IPS-NIHi7 (cell line): Measurements from ENCODE around the gene ASPG.

Source experiments
- DNase-seq: peaks from one replicate; pipeline ENCODE4 v3.0.0; 2012; ENCODE audit warnings: mixed read lengths; ENCODE audit errors: extremely low spot score

ASPG gene

DNA sequence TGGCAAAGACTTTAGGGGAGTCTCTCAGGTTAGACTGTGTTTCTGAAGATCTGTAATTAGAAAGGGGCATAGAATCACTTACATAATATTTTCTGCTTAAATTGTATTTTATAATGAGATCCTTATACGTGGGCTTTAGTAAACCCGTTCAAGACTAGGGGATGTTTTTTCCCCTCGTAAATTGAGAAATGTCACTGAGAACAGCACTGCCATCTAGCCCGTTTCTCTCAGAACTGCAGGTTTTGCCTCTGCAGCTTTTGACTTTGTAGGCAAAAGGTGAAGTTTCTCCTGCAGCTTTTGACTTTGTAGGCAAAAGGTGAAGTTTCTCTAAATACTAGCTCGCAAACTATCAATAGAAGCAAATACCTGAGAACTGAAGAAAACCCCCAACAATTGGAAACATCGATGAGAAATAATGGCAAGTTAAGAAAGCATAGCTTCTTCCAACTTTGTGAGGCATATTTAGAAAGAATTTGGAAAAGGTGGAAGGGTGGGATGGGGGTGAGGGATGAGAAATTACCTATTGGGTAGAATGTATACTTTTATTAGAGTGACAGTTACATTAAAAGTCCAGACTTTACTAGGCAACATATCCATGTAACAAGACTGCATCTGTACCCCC lies 9.9 kb upstream of the ASPG start:
- DNase-seq = peak; percentile 35

DNA sequence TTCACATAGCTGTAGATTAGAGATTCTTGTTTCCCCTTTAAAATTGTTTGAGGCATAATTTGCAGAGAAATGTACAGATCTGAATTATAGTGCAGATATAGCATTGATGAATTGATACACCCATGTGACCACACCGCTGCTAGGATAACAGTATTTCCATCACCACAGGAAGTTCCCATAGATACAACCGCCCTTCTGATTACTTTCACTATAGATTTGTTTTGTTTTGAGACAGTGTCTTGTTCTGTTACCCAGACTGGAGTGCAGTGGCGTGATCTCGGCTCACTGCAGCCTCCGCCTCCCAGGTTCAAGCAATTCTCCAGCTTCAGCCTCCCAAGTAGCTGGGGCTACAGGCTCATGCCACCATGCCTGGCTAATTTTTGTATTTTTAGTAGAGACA lies 8.8 kb upstream of the ASPG start:
- DNase-seq = no peak

DNA sequence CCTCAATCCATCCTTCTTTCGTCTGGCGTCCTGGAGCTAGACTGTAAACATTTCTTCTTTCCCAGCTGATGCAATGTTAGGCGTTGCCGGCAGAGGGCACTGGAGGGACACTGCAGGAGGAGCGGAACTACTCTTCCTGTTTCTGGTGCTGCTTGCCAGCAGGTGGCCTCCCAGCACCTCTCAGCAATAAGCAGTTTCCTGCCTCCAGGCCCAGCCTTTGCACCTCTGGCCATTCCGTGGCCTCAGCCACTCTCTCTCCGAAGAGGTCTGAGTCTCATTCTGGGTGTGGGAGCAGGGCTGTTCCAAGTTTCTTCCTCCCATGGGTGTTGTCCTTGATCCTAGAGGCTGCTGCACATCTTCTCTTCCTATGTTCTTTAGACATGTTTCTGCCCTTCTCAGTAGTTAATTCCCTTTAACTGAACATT lies 7.5 kb upstream of the ASPG start:
- peak; percentile 96 for DNase-seq

DNA sequence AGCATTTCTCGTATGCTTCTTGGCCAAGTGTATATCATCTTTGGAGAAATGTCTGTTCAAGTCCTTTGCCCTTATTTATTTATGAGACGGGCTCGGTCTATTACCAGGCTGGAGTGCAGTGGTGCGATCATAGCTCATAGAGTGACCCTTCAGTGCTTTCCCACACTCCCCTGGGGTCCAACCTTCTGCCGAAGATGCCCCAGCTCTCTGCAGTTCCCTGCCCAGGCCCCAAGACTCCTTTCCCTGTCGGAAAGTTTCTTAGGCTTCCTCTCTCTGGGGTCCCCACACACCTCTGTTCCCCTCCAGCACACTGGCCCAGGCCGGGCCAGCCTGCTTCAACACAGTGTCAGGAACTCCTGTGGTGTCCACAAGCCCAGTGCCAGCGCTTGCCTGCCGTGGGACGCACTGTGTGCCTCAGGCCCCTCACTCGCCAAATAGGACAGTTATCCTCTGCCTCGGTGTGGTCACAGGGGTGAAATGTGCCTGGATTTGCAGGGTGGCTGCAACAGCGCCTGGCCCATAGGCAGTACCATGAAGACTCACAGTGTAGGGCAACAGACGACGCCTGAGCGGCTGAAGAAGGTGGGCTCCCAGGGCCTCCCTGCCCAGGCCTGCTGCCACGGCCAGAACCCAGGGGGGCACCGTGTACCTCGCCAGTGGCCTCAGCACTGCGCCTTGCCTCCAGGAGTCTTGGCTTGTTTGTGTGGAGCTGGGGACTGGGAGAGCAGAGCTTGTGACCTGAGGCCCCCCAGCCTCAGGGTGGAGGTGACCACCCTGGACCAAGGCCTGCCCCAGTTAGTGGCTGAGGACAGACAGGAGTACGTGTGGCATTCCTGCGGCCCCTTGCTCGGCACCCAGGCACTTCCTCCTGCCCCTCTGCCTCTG lies 4.9 kb upstream of the ASPG start:
- no peak for DNase-seq

DNA sequence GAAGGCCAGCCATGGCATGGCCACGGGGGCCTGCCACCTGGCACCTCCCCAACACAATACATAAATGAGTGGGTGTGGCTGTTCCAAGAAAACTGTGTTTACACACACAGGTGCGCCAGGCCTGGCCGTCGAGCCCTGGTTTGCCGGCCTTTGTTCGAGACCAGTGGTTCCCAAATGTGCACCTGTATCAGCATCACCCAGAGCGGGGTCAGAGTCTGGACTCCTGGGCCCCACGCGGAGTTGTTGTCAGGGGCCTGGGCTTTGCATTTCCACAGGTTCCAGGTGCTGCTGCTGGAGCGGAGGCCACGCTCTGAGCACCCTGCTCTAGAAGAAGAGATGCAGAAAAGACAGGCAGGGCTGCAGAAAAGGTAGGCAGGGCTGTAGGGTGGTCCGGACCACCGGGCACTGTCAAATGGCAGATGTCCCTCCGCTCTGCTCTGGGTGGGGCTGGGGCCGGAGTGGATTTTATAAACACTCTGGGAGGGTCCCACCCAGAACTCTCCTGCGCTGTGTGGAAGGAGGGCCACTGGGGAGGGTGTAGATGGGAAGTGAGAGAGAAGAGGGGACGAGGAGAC lies 4.2 kb upstream of the ASPG start:
- no peak for DNase-seq

DNA sequence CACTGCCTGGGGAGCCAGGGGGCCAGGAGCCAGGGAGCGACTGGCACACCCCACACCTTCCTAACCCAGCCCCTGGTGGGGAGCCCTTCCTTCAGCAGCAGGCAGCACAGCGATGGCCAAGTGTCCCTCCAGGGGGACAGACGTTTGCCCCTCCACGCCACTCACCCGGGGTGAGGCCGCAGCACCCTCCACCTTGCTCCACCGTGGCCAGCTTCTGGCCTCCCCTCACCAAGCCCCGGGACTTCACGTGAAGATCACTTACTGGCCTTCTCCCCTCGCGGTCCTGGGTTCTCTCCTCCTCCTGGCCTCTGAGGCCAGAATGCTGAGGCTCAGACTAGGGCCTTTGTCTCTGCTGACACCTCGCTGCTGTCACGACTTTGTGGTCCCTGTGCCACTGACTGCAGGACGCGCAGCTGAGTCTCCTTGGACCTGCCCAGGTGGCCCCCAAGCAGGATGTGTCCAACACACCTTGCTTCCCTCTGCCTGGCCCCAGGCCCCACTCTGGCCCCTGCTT lies 3.5 kb upstream of the ASPG start:
- DNase-seq = no peak

DNA sequence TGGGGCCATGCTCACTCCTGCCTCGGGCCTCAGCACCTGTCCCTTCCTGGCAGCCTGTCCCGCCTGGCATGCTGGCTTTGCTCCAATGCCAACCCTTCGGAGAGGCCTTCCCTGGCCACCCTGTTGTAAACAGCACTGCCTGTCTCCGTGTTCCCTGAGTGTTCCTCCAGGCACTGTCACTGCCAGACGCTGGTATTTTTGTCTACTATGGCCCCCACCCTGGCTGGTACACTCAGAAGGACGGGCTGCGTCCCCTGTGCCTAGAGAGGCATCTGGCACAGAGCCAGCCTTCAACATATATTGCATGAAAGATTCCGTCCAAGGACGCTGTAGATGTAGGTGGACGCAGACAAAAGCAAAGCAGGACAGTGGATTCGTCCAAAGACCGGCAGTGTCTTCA lies 2.7 kb upstream of the ASPG start:
- DNase-seq = no peak

DNA sequence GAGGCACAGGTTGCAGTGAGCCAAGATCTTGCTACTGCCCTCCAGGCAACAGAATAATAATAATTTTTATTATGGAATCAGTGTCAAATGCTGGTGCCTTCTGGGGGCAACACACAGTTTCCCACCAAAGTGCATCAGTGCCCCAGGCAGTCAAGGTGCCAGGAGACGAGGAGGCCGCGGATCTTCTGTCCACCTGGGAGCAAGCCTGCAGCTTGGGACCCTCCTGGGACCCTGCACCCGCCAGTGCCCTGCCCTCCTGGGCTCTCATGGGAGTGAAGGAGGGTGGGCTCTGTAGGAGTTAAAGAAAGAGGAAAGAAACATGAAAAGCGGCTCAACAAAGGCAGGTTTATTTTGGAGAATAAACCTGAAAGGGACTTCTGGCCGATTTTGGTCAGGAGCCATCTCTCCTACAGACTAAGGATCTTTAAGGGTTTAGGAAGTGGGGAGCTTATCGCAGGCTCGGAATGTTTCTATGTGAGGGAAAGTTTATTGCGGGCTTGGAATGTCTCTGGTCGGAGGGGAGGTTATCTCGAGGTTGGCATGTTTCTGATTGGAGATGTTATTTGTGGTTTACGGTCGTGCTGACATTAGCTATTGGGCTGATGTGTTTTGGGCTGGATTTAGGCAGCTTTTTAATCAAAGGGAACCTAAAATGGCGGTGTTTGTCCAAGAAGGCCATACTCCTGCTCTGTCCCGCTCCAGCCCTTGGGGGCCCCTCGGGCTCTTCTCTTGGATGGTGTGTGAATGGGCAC lies 1.1 kb upstream of the ASPG start:
- no peak for DNase-seq

DNA sequence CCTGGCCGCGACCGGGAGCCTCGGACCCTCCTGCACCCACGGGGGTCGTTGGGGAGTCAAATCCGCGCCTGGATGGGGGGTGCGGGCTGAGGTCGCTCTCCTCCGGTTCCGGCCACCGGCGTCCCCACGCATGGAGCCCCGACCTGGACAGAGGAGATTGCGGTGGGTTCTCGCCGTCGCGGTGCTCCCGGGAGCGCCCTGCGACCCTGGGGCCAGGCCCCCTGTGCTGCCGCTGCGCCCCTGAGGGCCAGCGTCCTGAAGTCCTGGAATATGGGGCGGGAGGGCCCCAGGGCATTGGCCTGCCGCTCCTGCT lies 345 bp downstream of the ASPG start:
- no peak for DNase-seq

DNA sequence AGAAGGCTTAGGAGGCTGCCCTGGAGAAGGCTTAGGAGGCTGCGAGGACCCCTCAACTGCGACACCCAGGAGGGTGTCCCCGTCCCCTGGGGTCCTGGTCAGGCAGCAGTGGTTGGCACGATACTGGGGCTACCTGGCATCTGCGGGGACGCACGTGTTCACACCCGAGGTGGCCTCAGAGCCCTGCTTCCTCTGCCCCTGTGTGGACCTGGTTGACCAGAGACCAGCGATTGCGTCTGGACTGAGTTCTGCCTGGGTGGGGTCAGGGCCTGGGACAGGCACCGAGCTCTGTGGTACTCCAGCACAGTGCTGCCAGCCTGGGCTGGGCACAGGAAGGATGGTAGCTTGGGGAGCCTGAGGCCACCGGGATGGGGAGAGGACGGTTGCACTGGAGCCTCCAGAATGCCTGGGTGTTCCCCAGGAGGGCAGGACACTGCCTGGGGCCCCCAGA lies 735 bp downstream of the ASPG start:
- DNase-seq = no peak

DNA sequence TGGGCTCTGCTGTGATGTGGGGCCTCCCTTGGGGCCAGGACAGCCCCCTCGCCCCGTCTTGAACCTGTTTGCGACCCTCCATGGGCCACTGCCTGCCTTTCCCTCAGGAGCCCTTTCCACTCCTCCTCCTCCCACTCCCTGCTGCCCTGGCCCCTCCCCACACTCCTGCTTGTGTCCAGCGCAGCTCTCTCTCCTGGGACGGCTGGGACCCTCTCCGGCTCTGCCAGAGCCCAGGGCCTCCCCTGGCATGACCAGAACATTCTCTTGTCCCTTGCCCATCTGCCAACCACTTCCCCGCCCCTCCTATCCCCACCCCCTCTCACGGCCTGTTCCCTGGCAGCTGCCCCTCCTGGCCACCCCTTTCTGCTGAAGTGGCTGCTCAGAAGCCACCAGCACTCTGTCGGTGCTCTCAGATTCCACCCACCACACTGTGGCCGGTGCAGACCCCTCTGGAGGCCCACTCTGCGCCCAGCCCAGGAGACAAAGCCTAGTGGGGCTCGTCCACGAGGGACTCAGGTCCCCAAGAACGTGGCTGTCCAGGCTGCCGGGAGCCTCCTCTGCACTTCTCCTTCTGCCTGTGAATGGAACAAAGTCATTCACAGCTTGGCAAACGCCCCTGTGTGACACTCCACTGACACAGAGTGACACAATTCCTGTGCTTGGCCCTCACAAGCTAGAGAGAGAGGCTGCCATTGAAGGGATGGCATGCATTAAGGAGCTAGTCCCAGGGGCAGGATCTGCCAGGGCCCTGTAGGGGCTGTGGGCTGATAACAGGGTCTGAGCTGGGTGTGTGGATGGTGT lies 1.4 kb downstream of the ASPG start:
- no peak for DNase-seq

DNA sequence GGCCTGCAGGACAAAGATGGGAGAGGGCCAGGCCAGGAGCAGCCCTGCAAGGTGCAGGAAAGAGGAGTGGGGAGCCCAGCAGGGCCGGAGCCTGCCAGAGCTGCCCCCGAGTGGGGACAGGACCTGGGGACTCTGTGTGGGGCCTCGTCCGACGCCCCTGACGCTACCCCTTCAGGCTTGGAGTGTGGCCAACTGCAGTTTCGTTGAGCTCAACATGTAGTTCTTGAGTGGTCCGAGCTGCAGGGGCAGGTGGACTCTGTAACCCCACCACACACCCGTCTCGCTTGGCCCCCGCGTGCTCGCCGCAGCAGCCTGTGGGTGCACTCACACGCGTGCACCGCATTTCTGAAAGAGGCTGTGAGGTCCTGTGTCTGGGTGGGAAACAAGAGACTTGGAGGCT lies 2.0 kb downstream of the ASPG start:
- no peak for DNase-seq

DNA sequence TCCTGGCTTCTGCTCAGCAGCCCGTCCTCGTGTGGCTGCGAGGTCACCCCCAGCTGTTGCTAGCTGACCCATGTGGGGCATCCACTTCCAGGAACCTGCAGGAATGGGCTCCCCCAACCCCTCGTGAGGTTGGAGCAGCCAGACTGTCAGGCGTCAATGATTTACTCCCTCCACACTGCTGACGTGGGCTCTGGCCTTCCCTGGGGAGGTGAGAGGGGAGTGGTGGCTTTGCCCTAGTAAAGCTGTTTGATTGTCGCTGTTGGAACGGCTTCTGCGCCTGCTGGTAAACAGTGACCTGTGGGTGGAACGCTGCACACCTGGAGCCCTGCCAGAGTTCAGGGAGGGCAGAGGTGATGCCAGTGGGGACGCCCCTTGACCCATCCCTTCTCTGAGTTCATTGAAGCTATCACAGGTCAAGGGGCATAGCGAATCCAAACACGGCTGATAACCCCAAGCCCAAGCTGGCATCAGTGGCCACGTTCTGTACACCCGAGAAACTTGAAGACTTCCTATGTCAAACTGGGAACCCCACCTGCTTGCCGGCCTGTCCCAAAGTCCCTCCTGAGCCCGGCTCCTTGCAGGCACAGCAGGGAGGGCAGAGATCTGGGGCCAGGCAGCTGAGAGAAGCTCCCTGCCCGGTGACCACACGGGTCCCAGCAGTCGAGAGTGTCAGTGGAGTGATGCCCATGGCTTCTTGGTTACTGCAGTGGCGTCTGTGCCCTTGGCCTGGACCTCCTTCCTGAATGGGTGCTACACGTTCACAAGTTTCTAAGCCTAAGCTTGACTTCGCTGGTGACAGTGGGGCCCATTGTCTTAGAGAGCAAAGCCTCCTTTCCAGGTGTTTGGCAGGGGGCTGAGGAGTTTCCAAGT lies 2.7 kb downstream of the ASPG start:
- no peak for DNase-seq

DNA sequence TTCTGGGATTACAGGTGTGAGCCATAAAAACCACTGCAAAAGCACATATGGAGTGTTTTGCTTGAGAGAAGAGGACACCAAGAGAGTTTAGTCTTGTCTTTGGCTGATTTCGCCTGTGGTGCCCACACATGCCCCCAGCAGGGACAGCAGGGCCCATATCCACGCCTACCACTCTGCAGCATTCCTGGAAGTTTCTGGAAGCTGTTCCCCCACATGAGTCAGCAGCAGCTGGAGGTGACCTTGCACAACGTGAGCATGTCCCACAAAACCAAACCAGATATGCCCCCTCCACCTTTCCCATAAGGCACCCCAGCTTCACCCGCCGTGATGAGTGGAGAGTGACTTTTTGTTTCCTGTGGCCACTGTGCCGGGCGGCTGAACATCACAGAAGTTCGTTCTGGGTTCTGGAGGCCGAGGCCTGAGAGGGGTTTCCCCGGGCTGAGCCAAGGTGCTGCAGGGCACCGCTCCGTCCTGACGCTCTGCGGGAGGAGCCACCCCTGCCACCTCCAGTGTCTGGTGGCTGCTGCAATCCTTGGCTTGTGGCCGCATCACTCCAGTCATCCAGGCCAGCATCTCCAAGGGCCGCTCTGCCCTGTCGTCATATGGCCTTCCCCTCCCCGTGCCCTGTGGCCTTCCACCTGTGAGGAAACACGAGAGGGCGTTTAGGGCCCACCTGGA lies 4.7 kb downstream of the ASPG start:
- no peak for DNase-seq

DNA sequence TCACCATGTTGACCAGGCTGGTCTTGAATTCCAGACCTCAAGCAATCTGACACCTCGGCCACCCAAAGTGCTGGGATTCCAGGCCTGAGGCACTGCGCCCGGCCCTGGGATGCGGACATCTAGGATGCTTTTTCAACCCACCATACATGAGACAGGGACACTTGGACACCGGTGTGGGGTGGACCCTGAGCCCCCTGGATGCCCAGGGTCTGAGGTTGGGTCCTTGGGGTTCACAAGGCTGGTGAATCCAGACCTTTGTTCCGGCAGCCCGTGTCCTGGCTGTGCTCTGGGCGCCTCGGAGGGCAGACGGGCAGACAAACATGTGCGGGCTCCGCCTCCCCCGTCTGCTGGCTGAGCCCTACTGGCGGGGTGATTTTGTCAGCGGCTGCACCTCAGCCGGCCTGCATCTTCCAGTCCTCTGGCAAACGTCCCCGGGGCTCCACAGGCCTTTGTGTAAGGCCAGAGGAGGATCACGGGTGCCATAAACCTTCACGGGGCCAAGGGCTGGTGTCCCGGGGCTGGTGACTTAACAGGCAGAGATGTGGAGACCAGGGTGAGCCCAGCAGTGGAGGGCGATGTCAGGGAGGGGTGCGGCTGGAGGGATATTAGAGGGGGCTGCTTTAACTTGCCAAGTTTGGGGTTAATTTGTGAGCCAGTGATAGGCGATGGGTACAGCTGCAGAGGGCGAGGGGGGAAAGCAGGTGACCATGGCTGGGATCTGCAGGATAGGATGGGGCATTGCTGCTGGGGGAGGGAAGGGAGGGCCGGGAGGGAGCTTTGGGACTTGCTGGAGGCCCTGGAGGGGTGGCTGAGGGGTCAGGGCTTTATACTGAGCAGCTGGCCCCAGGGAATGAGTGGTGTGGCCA lies 5.8 kb downstream of the ASPG start:
- no peak for DNase-seq

DNA sequence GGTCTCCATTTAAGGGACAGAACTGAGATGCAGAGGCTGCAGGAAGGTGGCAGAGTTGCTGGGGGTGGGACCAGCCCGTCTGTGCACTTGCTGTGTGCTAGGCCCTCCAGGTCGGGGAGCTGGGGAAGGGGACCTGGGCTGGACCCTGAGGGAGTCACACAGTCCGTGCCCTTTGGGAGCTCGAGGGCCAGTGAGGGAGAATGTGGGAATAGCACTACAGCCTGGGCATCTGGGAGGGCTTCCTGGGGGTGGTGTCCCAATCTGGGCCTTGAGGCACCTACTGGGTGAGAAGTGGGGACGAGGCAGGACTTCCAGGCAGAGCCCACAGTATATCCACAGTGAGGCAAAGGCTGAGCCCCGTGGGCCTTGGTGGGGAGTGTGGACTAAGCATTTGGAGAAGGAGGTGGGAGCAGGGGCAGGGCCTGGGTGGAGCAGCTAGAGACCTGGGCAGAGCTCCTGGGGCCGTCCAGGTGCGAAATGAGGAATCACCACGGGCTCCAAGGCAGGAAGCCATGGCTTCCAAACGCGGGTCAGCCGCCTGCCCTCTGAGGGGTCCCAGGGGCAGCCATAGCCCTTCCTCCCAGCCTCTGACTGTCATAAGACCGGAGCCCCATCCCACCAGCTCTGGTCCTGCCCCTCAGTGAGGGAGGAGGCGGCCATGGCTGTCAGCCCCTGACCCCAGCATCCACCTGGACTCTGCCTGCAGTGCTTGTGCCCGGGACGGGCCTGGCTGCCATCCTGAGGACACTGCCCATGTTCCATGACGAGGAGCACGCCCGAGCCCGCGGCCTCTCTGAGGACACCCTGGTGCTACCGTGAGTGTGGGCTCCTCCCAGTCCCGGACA lies 6.6 kb downstream of the ASPG start:
- DNase-seq = no peak

DNA sequence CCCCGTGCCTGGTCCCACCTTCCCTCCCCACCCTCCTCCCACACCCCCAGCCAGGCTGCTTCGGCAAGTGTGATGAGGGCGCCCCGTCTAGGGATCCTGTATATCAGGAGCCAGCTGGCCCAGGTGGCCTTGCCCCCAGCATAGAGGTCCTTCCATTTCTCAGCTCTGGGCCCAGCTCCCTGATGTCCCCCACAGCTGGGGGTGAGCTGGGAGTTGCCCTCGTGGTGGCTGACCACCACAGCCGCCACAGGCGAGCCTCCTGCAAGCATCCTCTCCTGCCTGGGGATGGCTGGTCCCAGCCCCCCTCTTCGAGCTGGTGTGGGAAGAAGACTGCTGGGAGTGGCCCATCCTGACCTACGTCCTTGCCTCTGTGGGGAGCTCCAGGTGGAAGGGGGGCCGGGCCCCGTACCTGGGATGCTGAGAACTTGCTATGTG lies 7.4 kb downstream of the ASPG start:
- no peak for DNase-seq
